ENCODE data around the gene SLC16A3.

DNA sequence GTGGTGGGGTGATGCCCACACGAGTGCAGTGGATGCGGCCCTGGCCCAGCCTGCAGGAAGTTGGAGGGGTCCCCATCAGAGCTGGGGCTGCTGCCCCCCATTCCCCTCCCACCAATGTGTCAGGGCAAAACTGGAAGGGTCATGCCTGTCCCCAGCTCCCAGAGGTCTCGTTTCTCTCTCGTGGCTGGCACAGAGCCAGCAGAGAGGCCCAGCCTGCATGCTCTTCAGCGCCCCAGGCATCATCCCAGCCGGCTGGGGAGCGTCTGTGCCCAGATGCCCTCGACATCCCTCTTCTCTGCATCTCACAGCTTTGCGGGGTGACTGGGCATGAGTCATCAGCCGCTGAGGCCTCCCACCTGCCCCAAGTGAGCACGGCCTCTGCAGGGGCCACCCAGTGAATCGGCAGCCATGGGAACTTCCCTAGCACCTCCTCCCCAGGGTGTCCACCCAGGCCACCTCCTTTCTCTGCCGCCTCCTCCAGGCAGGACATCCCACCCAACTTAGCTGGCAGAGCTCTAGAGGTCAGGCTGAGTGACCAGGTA, 54.4 kb downstream of the SLC16A3 start:
- no peak for TF ChIP-seq GATA2 (IDR thresholded peaks at IDR 0.05; ENCODE audit: low read depth, low read length)
- TF ChIP-seq GATA3 (IDR thresholded peaks at IDR 0.05; ENCODE audit: low read depth, low read length), result no peak

Measured in SH-SY5Y (cell line).